HG03175 (cell line): ENCODE data around the gene ZNF683.
"Not testable (repeated sequence)": the region's sequence is repeated elsewhere in the genome, so short reads cannot be mapped to it uniquely, and the experiment has no call there.

Source experiments
- ATAC-seq: cut with Tn5 transposase; IDR thresholded peaks from one replicate; pipeline ENCODE4 v1.9.1; 2021; ENCODE audit warnings: mild to moderate bottlenecking, moderate library complexity; ENCODE audit not compliant: unreplicated experiment

The ZNF683 gene

GRCh38 chr1:26340047-26340481 is 32.5 kb downstream of the ZNF683 start:
- ATAC-seq = no peak

- ATAC-seq = no peak
Observed at GRCh38 chr1:26338670-26339069, 33.9 kb downstream of the ZNF683 start.

- ATAC-seq = no peak
Observed at GRCh38 chr1:26337625-26338024, 34.9 kb downstream of the ZNF683 start.

DNA sequence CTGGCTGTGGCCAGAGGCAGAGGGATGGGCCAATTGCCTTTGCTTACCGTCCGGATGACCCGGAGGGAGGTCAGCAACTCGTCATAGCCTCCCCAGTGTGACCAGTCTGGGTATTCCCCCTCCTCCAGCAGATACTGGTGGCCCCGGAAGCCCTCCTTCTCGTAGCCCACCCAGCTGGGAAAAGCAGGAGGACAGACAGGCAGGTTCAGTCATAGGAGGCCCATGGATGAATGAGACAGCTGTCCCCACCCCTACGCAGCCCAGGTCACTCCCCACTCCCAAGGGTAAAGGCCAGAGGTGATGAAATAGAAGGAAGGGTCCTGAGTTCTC is 35.4 kb downstream of the ZNF683 start:
- no peak for ATAC-seq

DNA sequence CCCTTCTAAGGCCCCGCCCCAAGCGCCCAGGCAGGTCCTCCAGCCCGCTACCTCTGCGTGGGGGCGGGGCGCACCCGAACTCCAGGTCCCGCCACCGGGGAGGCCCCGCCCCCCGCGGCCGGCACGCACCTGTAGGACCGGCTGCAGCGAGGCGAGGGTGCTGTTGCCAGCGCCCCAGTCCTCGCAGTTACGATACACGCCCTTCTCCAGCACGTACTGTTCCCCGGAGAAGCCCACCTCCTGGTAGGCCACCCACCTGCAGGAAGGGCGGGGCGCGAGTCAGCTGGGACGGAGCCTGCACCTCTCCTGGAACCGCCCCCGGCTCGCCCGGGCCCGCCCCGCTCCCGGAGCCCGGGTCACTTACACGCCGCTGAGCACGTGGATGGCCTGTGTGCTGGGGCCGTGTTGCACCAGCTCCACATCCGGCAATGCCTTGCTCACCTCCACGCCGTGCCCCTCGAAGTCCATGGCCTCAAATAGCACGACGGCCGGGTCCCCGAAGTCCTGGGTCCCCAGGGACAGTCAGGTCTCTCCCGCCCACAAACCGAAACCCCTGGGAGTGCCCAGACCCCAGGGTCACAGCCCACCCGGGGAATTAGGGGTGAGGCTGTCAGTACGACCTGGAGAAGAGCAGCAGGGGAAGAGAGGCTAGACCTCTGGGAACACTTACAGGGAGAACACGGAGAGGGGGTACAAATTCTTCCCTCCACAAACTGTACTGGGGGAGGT is 35.9 kb downstream of the ZNF683 start:
- ATAC-seq = peak; percentile 65

DNA sequence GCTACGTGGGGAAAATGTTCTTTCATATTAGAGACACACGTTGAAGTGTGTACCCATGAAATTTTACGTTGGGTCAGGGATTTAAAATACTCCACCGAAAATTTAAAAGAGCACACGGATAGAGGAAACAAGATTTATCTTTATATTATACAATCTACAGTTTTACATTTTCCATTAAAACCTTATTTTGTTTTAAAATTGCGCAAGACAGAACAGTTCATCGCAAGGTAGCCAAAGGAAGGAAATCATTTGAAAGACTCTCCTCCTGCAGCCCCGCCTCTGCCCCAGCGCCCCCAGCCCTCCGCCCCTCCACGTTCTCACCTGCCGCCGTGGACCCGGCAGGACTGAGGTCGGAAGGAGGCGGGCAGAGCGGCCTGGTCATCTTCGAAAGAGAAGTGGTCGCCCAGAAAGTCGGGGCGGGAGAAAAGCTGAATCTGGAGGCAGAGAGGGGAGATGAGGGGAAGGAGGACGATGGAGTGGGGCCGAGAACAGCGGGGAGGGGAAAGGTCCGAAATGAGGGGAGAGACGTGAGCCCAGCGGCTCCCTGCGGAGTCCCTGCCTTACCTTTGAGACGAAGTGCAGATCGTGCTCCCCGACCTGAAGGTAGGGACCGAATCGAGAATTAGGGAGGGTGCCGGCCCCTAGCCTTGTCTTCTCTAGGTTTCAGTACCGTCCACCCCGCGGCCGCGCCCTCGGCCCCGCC is 36.6 kb downstream of the ZNF683 start:
- no peak for ATAC-seq

GRCh38 chr1:26333312-26333711 is 39.2 kb downstream of the ZNF683 start:
- not testable (repeated sequence) for ATAC-seq

DNA sequence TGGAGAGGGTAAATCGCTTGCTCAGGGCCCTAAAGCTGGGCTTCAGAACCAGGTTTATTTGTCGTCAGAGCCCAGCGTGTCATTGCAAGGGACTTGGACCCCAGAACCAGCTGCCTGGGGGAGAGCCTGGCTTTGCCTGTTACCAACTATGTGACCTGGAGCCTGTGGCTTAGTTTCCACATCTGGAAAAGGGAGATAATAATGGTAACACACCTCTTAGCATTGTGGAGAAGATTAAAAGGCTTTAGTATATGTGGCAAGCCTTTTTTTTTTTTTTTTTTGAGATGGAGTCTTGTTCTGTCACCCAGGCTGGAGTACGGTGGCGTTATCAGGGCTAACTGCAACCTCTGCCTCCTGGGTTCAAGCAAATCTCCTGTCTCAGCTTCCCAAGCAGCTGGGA is 42.3 kb downstream of the ZNF683 start:
- no peak for ATAC-seq

- not testable (repeated sequence) for ATAC-seq
Observed at GRCh38 chr1:26329380-26329779, 43.2 kb downstream of the ZNF683 start.

DNA sequence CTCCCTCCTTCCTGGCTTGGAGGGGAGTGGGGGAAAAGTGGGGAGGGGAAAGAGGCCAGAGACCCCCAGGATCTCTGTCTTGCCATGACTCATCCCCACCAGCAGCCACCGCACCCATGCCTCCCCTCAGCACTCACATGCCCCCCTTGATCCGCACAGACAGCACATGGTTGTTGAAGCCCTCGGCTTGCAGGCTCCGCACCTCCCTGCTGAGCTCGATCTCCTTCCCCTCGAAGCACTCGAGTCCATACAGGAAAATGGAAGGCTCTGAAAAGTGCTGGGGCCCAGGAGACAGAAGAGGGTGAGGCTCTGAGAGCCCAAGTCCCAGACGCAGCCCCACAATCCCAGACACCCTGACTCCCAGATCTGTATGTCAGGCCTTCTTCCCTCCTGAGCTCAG is 44.0 kb downstream of the ZNF683 start:
- no peak for ATAC-seq

DNA sequence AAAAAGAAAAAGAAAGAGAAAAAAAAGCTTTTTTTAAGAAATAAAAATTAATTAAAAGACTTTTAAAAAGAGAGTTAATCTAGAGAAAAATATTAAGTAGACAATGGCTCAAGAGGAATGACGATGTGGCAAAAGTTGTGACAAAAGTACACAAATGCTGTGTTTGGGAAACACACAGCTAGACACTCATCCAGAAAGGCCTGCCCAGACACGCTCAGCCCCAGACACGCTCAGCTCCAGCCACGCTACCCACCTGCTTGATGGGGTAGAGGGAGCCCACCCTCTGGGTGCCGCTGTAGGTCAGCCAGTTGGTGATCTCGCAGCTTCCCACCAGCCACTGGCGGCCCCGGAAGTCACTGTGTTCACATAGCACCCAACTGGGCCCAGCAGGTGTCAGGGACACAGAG is 44.6 kb downstream of the ZNF683 start:
- no peak for ATAC-seq

DNA sequence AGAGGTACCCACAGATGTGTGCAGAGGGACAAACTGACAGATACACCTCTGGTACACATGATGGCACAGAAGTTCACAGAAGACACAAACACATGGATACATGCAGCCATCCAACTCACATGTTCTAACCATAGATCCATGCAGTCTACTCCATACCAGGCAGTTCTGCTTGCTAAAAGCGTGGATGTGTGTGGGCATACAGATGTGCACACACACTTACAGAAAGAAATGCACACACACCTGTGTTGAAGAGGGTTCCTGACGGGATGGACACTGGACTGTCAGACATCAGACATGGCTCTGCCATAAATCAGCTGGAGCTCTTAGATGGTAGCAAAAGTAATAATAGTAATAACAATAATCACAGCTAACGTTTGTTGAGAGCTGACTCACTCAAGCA is 48.0 kb downstream of the ZNF683 start:
- no peak for ATAC-seq

DNA sequence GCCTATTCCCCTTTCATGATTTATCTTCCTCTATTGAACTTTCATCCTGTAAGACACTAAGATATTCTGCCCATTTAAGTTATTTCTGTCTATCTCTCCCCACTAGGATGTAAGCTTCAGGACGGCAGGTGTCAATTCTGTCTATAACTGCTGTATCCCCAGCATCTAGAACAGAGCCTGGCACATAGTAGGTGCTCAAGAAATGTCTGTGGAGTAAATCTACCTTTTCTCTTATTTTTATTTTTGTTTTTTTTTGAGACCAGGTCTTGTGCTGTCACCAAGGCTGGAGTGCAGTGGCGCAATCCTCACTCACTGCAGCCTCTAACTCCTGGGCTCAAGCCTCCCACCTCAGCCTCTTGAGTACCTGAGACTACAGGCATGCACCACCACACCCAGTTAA is 49.2 kb downstream of the ZNF683 start:
- ATAC-seq = no peak

GRCh38 chr1:26322042-26322331 is 50.6 kb downstream of the ZNF683 start:
- ATAC-seq = no peak

- ATAC-seq = no peak
Observed at GRCh38 chr1:26321315-26322041, 51.1 kb downstream of the ZNF683 start.

- ATAC-seq = no peak
Observed at GRCh38 chr1:26320896-26321295, 51.7 kb downstream of the ZNF683 start.

GRCh38 chr1:26318338-26319064 is 54.0 kb downstream of the ZNF683 start:
- no peak for ATAC-seq

GRCh38 chr1:26317612-26318337 is 54.8 kb downstream of the ZNF683 start, which contains the start of gene CD52:
TSS of gene CD52 (plus strand) at chr1:26317958. CDS start at chr1:26318018, 60 bp downstream.
- peak; percentile 40 for ATAC-seq

- no peak for ATAC-seq
Observed at GRCh38 chr1:26317146-26317545, 55.4 kb downstream of the ZNF683 start.
